PC-3 (cell line): ENCODE results near the gene CRISP2.

Experiments used
- EZH2 ChIP-seq: fragments of 300-600 bp; sonication (generic); IDR thresholded peaks from one replicate; pipeline ENCODE4 v1.6.1; 2017; ENCODE audit warnings: antibody characterized with exemption, mild to moderate bottlenecking, low read length; ENCODE audit not compliant: unreplicated experiment
- EZH2phosphoT487 ChIP-seq: fragments of 300-600 bp; sonication (generic); IDR thresholded peaks from 2 replicates; pipeline ENCODE4 v1.6.1; 2018; ENCODE audit warnings: mild to moderate bottlenecking, antibody characterized with exemption, low read length, borderline replicate concordance
- TF ChIP-seq, protein P1 (sequence below): fragments of 300-600 bp; sonication (generic); conservative IDR thresholded peaks from 2 replicates; pipeline ENCODE4 v1.5.1; 2017; ENCODE audit warnings: antibody characterized with exemption, low read depth, mild to moderate bottlenecking, low read length

- TF ChIP-seq, protein P1, sequence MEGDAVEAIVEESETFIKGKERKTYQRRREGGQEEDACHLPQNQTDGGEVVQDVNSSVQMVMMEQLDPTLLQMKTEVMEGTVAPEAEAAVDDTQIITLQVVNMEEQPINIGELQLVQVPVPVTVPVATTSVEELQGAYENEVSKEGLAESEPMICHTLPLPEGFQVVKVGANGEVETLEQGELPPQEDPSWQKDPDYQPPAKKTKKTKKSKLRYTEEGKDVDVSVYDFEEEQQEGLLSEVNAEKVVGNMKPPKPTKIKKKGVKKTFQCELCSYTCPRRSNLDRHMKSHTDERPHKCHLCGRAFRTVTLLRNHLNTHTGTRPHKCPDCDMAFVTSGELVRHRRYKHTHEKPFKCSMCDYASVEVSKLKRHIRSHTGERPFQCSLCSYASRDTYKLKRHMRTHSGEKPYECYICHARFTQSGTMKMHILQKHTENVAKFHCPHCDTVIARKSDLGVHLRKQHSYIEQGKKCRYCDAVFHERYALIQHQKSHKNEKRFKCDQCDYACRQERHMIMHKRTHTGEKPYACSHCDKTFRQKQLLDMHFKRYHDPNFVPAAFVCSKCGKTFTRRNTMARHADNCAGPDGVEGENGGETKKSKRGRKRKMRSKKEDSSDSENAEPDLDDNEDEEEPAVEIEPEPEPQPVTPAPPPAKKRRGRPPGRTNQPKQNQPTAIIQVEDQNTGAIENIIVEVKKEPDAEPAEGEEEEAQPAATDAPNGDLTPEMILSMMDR = no peak
- TF ChIP-seq EZH2 = no peak
- no peak for TF ChIP-seq EZH2phosphoT487
These were observed at the start of gene CRISP2 for GRCh38 chr6:49713346-49713745.
